LNCaP clone FGC (cell line): Measurements from ENCODE around the gene CLDN24.

Source experiments
- DNase-seq: peaks from one replicate; pipeline ENCODE4 v3.0.0-alpha.2; 2011; ENCODE audit warnings: low read depth
- H3K4me3 ChIP-seq: 2 replicates; pipeline ENCODE4 v1.5.1; 2011; ENCODE audit warnings: mild to moderate bottlenecking, low read depth, low read length, control low read depth
- TF ChIP-seq, protein P1 (sequence below): IDR thresholded peaks from 2 replicates; pipeline ENCODE4 v1.5.1; 2012; ENCODE audit warnings: mild to moderate bottlenecking; ENCODE audit not compliant: control insufficient read depth, insufficient read depth; ENCODE audit errors: extremely low read depth

CLDN24 gene

DNA sequence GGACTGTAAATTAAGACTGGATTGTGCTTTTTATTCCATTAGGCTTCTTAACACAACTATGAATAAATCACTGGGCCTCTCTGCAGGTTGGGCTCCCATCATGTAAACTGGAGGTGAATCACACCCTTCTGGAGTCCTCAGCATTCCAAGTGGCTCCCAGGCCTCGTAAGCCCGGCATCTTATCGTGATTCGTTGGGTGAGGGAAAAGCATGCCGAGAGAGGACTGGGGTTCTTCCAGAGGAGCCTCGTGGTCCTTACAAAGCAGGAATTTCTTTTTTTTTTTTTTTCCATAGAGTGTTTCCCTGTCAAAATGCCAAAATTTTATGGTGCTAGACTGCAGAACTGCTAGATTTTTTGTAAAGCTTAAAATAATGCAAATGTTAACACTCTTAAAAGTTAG is 22.2 kb downstream of the CLDN24 start:
- no peak overlapping the region for H3K4me3 ChIP-seq
- TF ChIP-seq, protein P1, sequence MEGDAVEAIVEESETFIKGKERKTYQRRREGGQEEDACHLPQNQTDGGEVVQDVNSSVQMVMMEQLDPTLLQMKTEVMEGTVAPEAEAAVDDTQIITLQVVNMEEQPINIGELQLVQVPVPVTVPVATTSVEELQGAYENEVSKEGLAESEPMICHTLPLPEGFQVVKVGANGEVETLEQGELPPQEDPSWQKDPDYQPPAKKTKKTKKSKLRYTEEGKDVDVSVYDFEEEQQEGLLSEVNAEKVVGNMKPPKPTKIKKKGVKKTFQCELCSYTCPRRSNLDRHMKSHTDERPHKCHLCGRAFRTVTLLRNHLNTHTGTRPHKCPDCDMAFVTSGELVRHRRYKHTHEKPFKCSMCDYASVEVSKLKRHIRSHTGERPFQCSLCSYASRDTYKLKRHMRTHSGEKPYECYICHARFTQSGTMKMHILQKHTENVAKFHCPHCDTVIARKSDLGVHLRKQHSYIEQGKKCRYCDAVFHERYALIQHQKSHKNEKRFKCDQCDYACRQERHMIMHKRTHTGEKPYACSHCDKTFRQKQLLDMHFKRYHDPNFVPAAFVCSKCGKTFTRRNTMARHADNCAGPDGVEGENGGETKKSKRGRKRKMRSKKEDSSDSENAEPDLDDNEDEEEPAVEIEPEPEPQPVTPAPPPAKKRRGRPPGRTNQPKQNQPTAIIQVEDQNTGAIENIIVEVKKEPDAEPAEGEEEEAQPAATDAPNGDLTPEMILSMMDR, result no peak
- no peak for DNase-seq

DNA sequence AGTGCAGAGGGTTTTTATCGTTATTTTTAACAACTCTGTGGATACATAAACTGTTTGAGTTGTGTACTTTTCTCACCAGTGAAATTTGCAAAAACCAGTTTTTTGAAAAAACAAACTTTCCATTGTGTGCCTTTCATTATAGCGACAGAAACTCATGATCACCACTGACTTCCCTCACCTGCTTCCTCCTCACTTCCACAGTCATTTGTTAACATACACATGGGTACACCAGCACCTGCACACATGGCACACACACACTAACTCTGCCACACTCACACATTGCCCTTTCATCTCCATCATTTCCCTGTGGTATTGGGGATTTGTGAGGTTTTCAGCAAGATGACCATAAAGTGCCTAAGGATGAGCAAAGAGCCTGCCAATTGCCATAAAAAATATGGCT is 22.8 kb downstream of the CLDN24 start:
- H3K4me3 ChIP-seq, result no peak overlapping the region
- DNase-seq, result no peak
- TF ChIP-seq, protein P1, result no peak

DNA sequence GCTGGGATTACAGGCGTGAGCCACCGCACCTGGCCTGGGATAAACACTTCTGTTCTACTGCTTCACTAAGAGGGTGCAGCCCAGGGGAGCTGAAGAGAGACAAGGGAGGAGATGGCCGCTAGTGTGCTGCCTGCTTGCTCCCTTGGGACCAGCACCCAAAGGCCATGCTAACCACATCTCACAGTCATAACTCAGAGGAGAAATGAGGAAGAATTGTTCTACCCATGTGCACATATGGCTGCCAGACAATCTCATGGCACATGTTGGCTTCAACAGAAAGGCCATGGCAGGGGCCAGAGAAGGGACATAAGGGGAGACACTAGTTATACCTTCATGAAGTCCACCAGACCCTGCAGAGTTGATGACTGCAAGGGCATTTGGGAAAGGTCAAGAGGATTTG is 24.6 kb downstream of the CLDN24 start:
- no peak for DNase-seq
- TF ChIP-seq, protein P1, result no peak
- no peak overlapping the region for H3K4me3 ChIP-seq

DNA sequence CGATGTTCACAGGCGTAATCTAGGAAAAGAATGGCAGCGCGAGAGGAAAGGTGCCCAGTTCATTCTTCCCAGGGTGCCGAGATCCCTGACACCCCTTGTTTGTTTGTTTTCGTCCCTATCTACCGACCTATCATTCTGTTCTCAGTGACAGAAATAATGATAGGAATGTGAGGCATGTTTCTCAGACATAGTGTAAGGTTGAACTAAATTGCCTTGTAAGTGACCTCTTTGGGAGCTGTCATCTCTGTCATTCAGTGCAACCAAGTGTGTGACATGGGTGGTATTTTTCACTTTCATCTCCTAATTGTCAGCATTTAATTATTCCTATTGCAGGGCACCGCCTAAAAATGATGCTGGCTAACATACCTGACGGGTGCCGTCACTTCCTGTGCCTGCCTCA is 26.5 kb downstream of the CLDN24 start:
- TF ChIP-seq, protein P1, result no peak
- no peak for DNase-seq
- H3K4me3 ChIP-seq, result no peak overlapping the region

DNA sequence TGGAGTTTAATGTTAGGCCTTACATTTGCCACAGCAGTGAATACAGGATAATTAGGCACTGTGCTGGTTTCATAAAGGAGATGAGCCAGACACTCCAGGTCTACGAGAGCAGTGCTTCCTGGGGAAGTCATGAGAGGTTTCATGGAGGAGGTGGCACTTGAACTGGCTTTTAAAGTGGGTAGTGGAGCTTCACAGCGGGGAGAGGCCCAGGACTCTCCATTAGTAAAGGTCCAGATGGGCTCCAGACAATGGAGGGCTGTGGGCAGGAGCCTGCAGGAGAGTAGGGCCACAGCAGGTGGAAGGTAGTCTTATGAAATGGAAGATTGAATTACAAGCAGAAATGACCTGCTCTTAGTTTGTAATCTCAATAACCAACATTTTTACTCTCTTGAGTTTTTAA is 31.2 kb downstream of the CLDN24 start:
- TF ChIP-seq, protein P1, result no peak
- DNase-seq, result no peak
- no peak overlapping the region for H3K4me3 ChIP-seq

DNA sequence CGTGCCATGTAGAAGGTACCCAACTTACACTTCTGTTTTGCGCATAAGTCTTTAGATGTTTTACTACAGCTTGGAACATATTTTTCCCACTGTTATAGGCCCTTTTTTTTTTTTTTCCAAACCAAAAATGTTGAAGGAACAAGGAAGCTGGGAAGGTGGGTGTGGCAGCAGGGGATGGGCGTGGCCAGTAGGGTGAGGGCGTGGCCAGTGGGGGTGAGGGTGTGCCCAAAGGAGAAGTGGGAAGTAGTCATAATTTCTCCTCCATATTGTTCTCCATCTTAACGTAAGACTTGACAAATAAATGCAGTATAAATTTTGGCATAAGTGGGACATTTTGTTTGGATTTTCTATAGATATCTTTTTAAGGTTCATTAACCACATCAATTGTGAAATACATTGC is 32.5 kb downstream of the CLDN24 start:
- no peak overlapping the region for H3K4me3 ChIP-seq
- DNase-seq, result no peak
- TF ChIP-seq, protein P1, result no peak

DNA sequence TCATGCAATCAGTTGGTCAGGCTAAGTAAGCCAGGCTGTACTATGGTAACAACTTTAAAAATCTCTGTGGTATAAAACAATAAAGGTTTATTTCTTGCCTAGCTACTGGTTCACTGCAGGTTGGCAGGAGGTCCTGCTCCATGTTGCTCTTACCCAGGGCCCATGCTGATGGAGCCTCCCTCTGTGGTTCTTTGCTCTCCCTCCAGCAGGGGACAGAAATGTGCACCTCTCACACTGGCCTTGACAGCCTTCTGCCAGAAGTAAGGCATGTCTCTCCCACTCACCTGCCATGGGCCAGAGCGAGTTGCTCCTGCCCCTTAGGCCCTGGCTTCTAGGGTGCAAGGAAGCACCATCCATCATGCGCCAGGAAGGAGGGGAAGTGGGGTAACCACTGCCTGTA is 33.3 kb downstream of the CLDN24 start:
- H3K4me3 ChIP-seq, result no peak overlapping the region
- no peak for DNase-seq
- TF ChIP-seq, protein P1, result no peak
